ENCODE data around the gene SULT2B1. TPM values are rescaled to one million over a fixed set of nuclear protein-coding genes. Genes with fewer than 3 reads are reported as not detected.
A peak's percentile ranks its signal among the peaks of the same experiment; 100 is the strongest.
"Not testable (repeated sequence)": the region's sequence is repeated elsewhere in the genome, so short reads cannot be mapped to it uniquely, and the experiment has no call there.

SULT2B1 gene
- polyA plus RNA-seq (2013, experiment 1 of 2; ENCODE audit: insufficient read length), result 0.35 TPM
- 0.34 TPM for polyA plus RNA-seq (2013, experiment 2 of 2; ENCODE audit: insufficient read length)

- DNase-seq, result no peak
Observed at GRCh38 chr19:48551437-48552302, at the start of gene SULT2B1. SULT2B1 (plus strand) TSS chr19:48552172; CDS start chr19:48552253, 81 bp downstream.

DNA sequence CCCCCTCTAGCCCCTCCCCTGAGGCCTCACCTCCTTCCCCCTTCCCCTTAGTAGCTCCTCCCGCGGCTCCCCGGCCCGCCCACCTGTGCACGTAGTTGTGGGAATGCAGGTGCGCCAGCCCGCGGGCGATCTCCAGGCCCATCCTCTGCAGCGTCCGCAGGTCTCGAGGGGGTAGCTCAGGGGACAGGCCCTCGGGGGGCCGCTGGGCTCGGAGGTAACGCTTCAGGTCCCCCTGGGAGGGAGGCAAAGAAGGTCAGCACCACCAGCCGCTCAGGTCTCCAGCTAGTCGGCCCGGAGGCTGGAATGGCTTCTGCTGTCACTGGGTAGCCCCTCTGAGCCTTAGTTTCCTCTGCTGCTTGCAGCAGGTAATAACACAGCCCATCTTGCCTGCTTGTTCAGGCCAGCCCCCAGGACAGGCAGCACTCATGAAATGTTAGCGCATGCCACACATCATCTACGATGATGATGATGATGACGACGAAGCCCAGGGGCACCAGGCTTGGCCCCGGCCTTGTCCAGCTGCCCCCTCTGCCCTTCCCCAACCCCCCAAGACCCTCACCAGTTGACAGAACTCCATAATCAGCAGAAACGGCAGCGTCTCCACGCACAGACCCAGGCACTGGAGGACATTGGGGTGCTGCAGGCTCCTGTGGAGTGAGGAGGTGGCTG lies 49.5 kb upstream of the SULT2B1 start:
- no peak for DNase-seq

GRCh38 chr19:48506138-48506733 lies 45.7 kb upstream of the SULT2B1 start:
- peak; percentile 42 for DNase-seq

DNA sequence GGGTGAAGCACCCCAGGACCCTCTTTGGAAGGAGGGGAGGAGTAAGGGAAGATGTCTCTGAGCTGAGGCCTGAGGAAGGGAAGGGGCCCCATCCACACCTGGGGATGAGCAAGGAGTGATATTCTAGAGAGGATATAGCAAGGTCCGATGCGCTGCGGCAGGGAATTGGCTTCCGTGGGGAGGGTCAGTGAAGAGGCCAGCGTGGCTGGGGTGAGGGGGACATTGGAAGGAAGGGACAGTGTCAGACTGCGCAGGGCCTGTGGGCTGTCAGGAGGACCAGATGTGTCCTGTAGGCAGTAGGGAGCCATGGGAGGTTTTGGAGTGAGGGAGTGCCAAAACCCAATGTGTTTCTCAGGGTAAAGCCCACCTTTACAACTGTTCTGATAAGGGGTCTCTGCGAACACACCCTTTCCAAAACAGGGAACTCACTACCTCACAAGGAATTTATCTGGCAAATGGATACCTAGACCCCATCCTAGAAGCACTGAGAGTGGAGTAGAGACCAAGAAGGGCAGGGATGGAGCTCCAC lies 44.0 kb upstream of the SULT2B1 start:
- DNase-seq, result no peak

GRCh38 chr19:48508729-48509411 lies 43.1 kb upstream of the SULT2B1 start:
- DNase-seq, result no peak

- DNase-seq, result no peak
Observed at GRCh38 chr19:48509467-48510194, 42.3 kb upstream of the SULT2B1 start.

GRCh38 chr19:48510421-48511268 lies 41.3 kb upstream of the SULT2B1 start:
- peak; percentile 47 for DNase-seq

- DNase-seq, result no peak
Observed at GRCh38 chr19:48511321-48511731, 40.6 kb upstream of the SULT2B1 start.

GRCh38 chr19:48511800-48512503 lies 40.0 kb upstream of the SULT2B1 start, which contains the start of gene LMTK3:
LMTK3 (minus strand) TSS chr19:48511835; CDS start chr19:48511576, 259 bp downstream.
- DNase-seq, result peak; percentile 56

DNA sequence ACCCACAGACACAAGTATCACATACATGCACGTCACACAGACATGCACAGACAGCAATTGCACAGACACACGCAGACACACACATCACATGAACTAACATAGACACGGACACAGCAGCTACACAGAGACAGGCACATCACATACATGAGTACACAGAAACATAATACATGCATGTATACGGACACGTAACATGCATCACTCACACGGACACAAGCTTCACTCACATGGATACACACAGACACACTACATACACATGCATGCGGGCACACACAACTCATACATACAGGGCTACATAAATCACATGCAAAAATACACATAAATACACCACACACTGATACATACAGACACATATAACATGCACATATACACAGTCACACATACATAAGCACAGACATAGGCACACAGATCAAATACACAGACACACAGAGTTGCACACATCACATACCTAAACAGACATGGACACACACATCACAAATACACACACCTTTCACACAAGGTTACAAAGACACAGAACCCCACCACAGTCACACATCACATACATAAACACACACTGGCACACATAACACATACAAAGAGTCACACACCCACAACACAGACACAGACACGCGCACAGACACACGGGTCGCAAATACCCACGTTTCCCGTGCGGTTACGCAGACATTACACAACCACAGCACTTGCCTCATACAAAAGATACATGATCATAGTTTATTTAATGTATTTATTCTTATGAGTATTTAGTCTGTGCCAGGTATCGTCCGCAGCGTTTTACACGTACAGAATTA lies 39.3 kb upstream of the SULT2B1 start:
- no peak for DNase-seq

DNA sequence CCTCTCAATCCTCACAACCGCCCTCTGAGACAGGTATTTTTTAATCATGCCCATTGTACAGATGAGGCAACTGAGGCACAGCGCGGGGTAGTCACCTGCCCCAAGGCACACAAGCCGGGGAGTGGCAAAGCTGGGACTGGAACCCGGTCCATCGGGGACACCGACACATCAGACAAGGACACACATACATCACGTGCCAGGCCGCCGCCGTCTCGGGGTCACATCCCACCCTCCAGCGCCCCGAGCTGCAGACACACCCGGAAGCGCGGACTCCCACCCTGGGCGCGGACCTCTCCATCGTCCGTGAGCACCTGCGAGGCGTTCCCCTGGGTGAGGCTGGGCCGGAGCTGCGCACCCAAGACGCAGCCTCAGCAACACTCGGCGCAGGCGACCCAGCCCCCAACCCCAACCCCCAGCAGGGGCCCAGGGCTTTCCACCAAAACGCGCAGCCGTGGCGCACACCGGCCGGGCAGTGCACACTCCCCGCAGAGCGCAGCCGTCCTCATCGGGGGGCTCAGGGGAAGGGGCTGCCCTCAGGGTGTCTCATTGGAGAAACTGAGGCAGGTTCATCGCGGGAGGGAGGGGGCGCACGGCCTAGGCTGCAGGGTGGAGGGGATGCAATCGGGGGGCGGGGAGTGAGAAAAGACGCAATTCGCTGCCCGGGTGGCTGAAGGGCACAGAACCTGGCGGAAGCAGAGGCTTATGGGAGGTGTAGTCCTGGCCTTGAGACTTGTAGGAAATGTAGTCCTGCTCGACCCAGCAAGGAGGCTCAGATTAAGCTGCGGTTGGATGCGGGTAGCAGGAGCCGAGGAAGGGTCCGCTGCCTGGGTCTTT lies 38.5 kb upstream of the SULT2B1 start:
- DNase-seq, result peak; percentile 60

DNA sequence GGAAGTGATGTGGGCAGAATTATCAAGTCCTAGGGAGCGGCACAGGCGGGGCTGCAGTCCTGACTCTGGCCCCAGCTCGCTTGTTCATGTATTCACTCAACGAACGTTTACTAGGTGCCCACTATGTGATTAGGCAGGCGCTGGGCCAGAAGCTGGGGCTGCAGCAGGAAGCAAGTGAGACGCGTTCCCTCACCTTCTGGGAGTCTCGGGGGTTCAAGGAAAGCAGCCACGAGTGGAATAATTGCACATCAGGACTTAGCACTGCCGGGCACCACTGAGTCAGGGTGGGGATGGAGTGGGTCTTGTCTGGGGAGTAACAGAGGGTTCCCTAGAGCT lies 37.9 kb upstream of the SULT2B1 start:
- DNase-seq, result no peak

DNA sequence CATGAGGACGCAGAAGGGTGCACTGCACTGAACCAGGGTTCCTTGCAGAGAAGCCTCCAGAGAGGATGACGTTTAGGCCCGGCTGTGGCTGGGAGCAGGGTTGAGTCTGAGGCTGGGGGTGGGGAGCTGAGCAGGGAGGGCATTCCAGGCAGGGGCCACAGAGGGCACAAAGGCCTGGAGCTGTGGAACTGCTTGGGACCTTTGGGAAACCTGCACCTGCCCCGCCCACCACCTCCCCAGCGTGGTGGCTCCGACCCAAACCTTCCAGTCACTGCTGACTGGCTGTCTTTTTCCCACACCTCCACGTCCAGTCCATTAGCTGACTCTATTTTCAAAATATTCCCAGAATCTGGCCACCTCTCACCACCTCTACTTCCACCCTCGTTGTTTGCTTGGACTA lies 35.4 kb upstream of the SULT2B1 start:
- DNase-seq, result no peak

- DNase-seq, result no peak
Observed at GRCh38 chr19:48518207-48518606, 33.8 kb upstream of the SULT2B1 start.

- DNase-seq, result not testable (repeated sequence)
Observed at GRCh38 chr19:48519426-48519825, 32.5 kb upstream of the SULT2B1 start.

DNA sequence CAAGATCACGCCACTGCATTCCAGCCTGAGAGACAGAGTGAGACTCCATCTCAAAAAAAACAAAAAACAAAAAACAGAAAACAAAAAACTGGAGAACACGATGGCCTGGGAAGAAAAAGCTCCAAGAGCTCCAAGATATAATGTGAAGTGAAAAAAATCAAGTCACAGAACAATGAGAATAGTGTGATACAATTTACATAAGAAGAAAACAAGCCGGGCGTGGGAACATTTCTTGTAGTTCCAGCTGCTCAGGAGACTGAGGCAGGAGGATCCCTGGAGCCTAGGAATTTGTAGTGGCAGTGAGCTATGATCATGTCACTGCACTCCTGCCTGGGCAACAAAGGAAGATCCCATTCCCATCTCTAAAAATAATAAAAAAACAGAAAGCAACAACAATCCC lies 31.8 kb upstream of the SULT2B1 start:
- DNase-seq, result no peak

GRCh38 chr19:48524221-48524620 lies 27.8 kb upstream of the SULT2B1 start:
- DNase-seq, result no peak

- DNase-seq, result no peak
Observed at GRCh38 chr19:48524732-48525131, 27.2 kb upstream of the SULT2B1 start.
